HepG2 (cell line): ENCODE measurements around the gene VDAC1. TPM values are rescaled to one million over a fixed set of nuclear protein-coding genes. Genes with fewer than 3 reads are reported as not detected.

Experiments used
- ATM ChIP-seq: fragments of 450-650 bp; IDR thresholded peaks from 2 replicates; pipeline ENCODE4 v1.7.1; 2017; ENCODE audit warnings: mild to moderate bottlenecking, borderline replicate concordance
- BCL6 ChIP-seq: IDR thresholded peaks from 2 replicates; pipeline ENCODE4 v1.6.1; 2016; ENCODE audit warnings: missing genetic modification reagents, missing compliant biosample characterization
- FOSL2 ChIP-seq: sonication (generic); formaldehyde crosslinking; IDR thresholded peaks from 2 replicates; pipeline ENCODE4 v1.4.0; 2020; ENCODE audit warnings: missing genetic modification reagents
- FOXO4 ChIP-seq: sonication (generic); formaldehyde crosslinking; conservative IDR thresholded peaks from 2 replicates; pipeline ENCODE4 v1.8.1; 2023; ENCODE audit warnings: missing genetic modification reagents
- HCFC1 ChIP-seq: fragments of 150-350 bp; IDR thresholded peaks from 2 replicates; pipeline ENCODE4 v1.6.1; 2014; ENCODE audit warnings: low read depth, low read length
- MED1 ChIP-seq: sonication (generic); formaldehyde crosslinking; IDR thresholded peaks from 2 replicates; pipeline ENCODE4 v1.4.0; 2020; ENCODE audit warnings: missing genetic modification reagents
- NCOA2 ChIP-seq: sonication (generic); formaldehyde crosslinking; IDR thresholded peaks from 2 replicates; pipeline ENCODE4 v1.8.0; 2022; ENCODE audit warnings: inconsistent platforms
- POLR2A ChIP-seq, 2 experiments: IDR thresholded peaks; 2 replicates each; pipeline ENCODE4 v1.6.1; 2011; ENCODE audit warnings: low read depth in 2 of 2, low read length in 2 of 2, mild to moderate bottlenecking in 1 of 2, moderate library complexity in 1 of 2; ENCODE audit not compliant: insufficient read depth in 1 of 2
- STAT5B ChIP-seq: sonication (generic); formaldehyde crosslinking; IDR thresholded peaks from 2 replicates; pipeline ENCODE4 v1.4.0; 2020; ENCODE audit warnings: missing genetic modification reagents
- STAT6 ChIP-seq: sonication (generic); formaldehyde crosslinking; IDR thresholded peaks from 2 replicates; pipeline ENCODE4 v1.4.0; 2020; ENCODE audit warnings: missing genetic modification reagents, mild to moderate bottlenecking, borderline replicate concordance
- ZFY ChIP-seq: sonication (generic); formaldehyde crosslinking; IDR thresholded peaks from 2 replicates; pipeline ENCODE4 v1.4.0; 2020; ENCODE audit warnings: missing genetic modification reagents
- ZHX1 ChIP-seq: sonication (generic); formaldehyde crosslinking; IDR thresholded peaks from 2 replicates; pipeline ENCODE4 v1.8.1; 2022; ENCODE audit warnings: low read depth, mild to moderate bottlenecking, missing genetic modification reagents
- ZNF160 ChIP-seq: sonication (generic); formaldehyde crosslinking; IDR thresholded peaks from 2 replicates; pipeline ENCODE4 v1.8.0; 2022; ENCODE audit warnings: mild to moderate bottlenecking, inconsistent platforms, missing genetic modification reagents
- ZNF563 ChIP-seq: sonication (generic); formaldehyde crosslinking; IDR thresholded peaks from 2 replicates; pipeline ENCODE4 v1.8.0; 2022; ENCODE audit warnings: mild to moderate bottlenecking, moderate library complexity, missing genetic modification reagents
- polyA plus RNA-seq, 8 experiments: library from polyadenylated mRNA; depleted of rRNA in 3 of 8; stranded (reverse) in 7 of 8; unstranded in 1 of 8; fragments of >200 nt; fragmentation: Illumina TruSeq in 4 of 8; extraction: Trizol in 4 of 8; gene quantifications; 2 replicates each; pipeline versions ENCODE4 v1.2.1 to v1.2.3, GENCODE V29; 2011 to 2016; ENCODE audit warnings: low read depth in 4 of 8, missing spikeins in 1 of 8, mixed read lengths in 1 of 8; ENCODE audit not compliant: insufficient read depth in 1 of 8
- total RNA-seq, 5 experiments: library from RNA; depleted of rRNA; stranded (reverse); fragments of >200 nt; fragmentation: Illumina TruSeq; extraction: Trizol; gene quantifications; 2 replicates each; pipeline ENCODE4 v1.2.3, GENCODE V29; 2016; ENCODE audit warnings: low read depth in 1 of 5
- TF ChIP-seq, protein P1 (sequence below), 2 experiments: fragments of 450-650 bp in 1 of 2; sonication (generic) in 1 of 2; formaldehyde crosslinking; IDR thresholded peaks; 2 replicates each; pipeline versions ENCODE4 v1.5.0 to v1.8.0; 2020 to 2022; ENCODE audit warnings: mild to moderate bottlenecking in 1 of 2, missing genetic modification reagents in 1 of 2
- TF ChIP-seq, protein P2 (sequence below): sonication (generic); formaldehyde crosslinking; IDR thresholded peaks from 2 replicates; pipeline ENCODE4 v1.5.1; 2020; ENCODE audit warnings: missing genetic modification reagents, mild to moderate bottlenecking, borderline replicate concordance

VDAC1 gene
- total and polyA plus RNA-seq, 2 of the 13 experiments (the other 11 are each of a cell fraction or from before 2014, with no cell fraction given), result 112 to 380 TPM

DNA sequence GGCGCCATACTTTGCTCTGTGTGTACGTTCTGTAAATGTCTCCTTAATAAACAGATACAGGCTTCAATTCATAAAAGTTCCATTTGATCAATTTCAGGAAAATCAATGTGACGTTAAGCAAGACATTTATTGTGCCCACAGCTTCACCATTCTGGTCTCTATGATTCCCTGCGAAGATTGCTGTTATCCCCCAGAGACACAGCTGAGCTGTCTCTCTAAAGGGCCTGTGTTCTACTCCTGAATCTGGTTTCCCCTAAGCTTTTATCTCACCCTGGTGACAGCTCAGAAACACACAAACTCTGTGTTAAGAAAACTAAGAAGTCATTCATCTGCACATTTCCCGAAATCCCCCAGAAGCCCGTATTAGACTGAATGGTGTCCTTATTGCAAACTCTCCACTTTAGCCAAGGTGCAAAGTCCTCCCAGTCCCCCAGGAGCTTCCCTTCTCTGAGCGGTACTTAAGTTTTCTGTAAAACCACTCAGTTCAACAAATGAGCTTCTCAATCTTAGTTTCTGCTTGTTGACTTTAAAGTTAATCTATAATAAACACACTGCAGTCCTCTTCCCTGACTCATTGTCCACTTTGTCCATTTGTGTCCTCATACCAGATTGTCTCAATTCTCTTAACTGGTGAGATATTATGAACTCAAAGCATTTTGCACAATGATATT lies 35.0 kb downstream of the VDAC1 start (continued):
- 0 out of 2 replicates have a peak, but pooled peaks have one; percentile 20 for TF ChIP-seq STAT6 (CRISPR knock-in tag)
- TF ChIP-seq POLR2A (IDR thresholded peaks at IDR 0.05; ENCODE audit: insufficient read depth in 1 of 2, low read depth in 2 of 2, low read length in 2 of 2), result peak; percentile 52 to 92; a peak in 3 of 4 replicates
- peak; percentile 49; the same call in 1 of the 2 replicates for TF ChIP-seq BCL6 (CRISPR knock-in tag)
- TF ChIP-seq, protein P1, sequence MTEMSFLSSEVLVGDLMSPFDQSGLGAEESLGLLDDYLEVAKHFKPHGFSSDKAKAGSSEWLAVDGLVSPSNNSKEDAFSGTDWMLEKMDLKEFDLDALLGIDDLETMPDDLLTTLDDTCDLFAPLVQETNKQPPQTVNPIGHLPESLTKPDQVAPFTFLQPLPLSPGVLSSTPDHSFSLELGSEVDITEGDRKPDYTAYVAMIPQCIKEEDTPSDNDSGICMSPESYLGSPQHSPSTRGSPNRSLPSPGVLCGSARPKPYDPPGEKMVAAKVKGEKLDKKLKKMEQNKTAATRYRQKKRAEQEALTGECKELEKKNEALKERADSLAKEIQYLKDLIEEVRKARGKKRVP (CRISPR knock-in tag; IDR thresholded peaks at IDR 0.05), result no peak; a peak in 1 of 4 replicates
- peak; percentile 32; the same call in 1 of the 2 replicates for TF ChIP-seq ZFY (CRISPR knock-in tag)
- TF ChIP-seq STAT5B (CRISPR knock-in tag), result no peak
- TF ChIP-seq ATM, result no peak
- TF ChIP-seq FOXO4 (CRISPR knock-in tag), result no peak
- TF ChIP-seq MED1 (CRISPR knock-in tag), result 0 out of 2 replicates have a peak, but pooled peaks have one; percentile 11
- TF ChIP-seq ZNF160, result peak; percentile 72; the same call in 1 of the 2 replicates
- TF ChIP-seq ZNF563, result no peak
- TF ChIP-seq HCFC1, result no peak
- peak; percentile 81 for TF ChIP-seq NCOA2 (CRISPR knock-in tag)
- TF ChIP-seq FOSL2, result peak; percentile 83
- TF ChIP-seq, protein P2, sequence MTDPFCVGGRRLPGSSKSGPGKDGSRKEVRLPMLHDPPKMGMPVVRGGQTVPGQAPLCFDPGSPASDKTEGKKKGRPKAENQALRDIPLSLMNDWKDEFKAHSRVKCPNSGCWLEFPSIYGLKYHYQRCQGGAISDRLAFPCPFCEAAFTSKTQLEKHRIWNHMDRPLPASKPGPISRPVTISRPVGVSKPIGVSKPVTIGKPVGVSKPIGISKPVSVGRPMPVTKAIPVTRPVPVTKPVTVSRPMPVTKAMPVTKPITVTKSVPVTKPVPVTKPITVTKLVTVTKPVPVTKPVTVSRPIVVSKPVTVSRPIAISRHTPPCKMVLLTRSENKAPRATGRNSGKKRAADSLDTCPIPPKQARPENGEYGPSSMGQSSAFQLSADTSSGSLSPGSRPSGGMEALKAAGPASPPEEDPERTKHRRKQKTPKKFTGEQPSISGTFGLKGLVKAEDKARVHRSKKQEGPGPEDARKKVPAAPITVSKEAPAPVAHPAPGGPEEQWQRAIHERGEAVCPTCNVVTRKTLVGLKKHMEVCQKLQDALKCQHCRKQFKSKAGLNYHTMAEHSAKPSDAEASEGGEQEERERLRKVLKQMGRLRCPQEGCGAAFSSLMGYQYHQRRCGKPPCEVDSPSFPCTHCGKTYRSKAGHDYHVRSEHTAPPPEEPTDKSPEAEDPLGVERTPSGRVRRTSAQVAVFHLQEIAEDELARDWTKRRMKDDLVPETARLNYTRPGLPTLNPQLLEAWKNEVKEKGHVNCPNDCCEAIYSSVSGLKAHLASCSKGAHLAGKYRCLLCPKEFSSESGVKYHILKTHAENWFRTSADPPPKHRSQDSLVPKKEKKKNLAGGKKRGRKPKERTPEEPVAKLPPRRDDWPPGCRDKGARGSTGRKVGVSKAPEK (CRISPR knock-in tag), result no peak
- TF ChIP-seq ZHX1 (CRISPR knock-in tag), result no peak
